GM19238 (cell line): ENCODE measurements around the gene SIGLEC1.

Source experiments
- DNase-seq: peaks from one replicate; pipeline ENCODE4 v3.0.0; 2011; ENCODE audit warnings: low spot score; ENCODE audit not compliant: insufficient read length

Gene SIGLEC1

GRCh38 chr20:3712279-3712873 lies at the start of gene SIGLEC1:
TSS of gene SIGLEC1 (minus strand) at chr20:3712600. CDS start at chr20:3707128, 5,472 bp downstream.
- DNase-seq = no peak

- no peak for DNase-seq
These were observed 48.4 kb upstream of the SIGLEC1 start for GRCh38 chr20:3760655-3761348.

- no peak for DNase-seq
These were observed 47.5 kb upstream of the SIGLEC1 start for GRCh38 chr20:3759884-3760283.

GRCh38 chr20:3759316-3759823 lies 47.0 kb upstream of the SIGLEC1 start:
- no peak for DNase-seq

- no peak for DNase-seq
These were observed 46.2 kb upstream of the SIGLEC1 start for GRCh38 chr20:3758566-3758965.

- no peak for DNase-seq
These were observed 44.9 kb upstream of the SIGLEC1 start for GRCh38 chr20:3757268-3757667.

GRCh38 chr20:3755814-3756480 lies 43.5 kb upstream of the SIGLEC1 start:
- DNase-seq = no peak

GRCh38 chr20:3755269-3755668 lies 42.9 kb upstream of the SIGLEC1 start:
- no peak for DNase-seq

- DNase-seq = no peak
These were observed 41.9 kb upstream of the SIGLEC1 start for GRCh38 chr20:3754276-3754630.

- no peak for DNase-seq
These were observed 41.3 kb upstream of the SIGLEC1 start for GRCh38 chr20:3753501-3754275.

- peak; percentile 76 for DNase-seq
These were observed 40.7 kb upstream of the SIGLEC1 start for GRCh38 chr20:3753098-3753497.

- DNase-seq = no peak
These were observed 40.0 kb upstream of the SIGLEC1 start for GRCh38 chr20:3752386-3752759.

- DNase-seq = no peak
These were observed 39.4 kb upstream of the SIGLEC1 start for GRCh38 chr20:3751675-3752385.

GRCh38 chr20:3751305-3751674 lies 38.9 kb upstream of the SIGLEC1 start:
- no peak for DNase-seq

GRCh38 chr20:3749689-3750531 lies 37.5 kb upstream of the SIGLEC1 start:
- peak; percentile 65 for DNase-seq

- no peak for DNase-seq
These were observed 36.8 kb upstream of the SIGLEC1 start for GRCh38 chr20:3749087-3749688.

GRCh38 chr20:3748073-3748472 lies 35.7 kb upstream of the SIGLEC1 start:
- no peak for DNase-seq

GRCh38 chr20:3747471-3747870 lies 35.1 kb upstream of the SIGLEC1 start:
- no peak for DNase-seq

- no peak for DNase-seq
These were observed 33.3 kb upstream of the SIGLEC1 start for GRCh38 chr20:3745686-3746173.
